Stimulated activated CD4-positive, alpha-beta T cell treated with anti-CD3 and anti-CD28 coated beads, TNF-alpha, amount 100 ng/mL, for 4 hours (primary cell): Measurements from ENCODE around the gene SAMD9.
"Not testable (repeated sequence)": the region's sequence is repeated elsewhere in the genome, so short reads cannot be mapped to it uniquely, and the experiment has no call there.

Experiments used
- DNase-seq, 3 experiments: peaks; one replicate each; pipeline ENCODE4 v3.0.0-alpha.2; 2020; ENCODE audit warnings: low read depth in 3 of 3

The SAMD9 gene

DNA sequence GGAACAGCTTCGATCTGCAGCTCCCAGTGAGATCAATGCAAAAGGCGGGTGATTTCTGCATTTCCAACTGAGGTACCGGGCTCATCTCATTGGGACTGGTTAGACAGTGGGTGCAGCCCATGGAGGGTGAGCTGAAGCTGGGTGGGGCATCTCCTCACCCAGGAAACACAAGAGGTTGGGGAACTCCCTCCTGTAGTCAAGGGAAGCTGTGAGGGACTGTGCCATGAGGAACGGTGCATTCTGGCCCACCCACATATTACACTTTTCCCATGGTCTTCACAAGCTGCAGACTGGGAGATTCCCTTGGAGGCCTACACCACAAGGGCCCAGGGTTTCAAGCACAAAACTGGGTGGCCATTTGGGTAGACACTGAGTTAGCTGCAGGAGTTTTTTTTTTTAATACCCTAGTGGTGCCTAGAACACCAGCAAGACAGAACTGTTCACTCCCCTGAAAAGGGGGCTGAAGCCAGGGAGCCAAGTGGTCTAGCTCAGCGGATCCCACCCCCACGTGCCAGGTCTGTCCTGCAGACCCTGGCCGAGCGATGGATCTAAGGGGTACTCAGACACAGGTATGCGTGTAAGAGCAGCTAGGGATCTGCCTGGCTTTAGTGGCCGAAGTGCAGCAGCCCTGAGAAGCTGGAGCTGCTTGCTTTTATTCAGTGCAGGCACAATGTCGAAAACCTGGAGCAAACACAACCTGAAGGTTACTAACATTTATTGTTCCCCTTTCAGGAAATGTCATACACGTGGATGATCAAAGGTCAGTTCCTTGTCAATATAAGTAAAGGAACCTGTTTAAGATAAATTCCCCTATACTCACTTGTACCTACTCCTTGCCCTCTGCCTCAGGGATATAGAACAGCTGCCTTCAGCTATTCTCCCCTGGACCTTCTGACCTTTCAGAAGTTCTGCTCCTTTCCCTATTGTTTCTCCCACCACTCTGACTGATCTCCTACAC, 3.1 kb upstream of the SAMD9 start:
- no peak for DNase-seq

DNA sequence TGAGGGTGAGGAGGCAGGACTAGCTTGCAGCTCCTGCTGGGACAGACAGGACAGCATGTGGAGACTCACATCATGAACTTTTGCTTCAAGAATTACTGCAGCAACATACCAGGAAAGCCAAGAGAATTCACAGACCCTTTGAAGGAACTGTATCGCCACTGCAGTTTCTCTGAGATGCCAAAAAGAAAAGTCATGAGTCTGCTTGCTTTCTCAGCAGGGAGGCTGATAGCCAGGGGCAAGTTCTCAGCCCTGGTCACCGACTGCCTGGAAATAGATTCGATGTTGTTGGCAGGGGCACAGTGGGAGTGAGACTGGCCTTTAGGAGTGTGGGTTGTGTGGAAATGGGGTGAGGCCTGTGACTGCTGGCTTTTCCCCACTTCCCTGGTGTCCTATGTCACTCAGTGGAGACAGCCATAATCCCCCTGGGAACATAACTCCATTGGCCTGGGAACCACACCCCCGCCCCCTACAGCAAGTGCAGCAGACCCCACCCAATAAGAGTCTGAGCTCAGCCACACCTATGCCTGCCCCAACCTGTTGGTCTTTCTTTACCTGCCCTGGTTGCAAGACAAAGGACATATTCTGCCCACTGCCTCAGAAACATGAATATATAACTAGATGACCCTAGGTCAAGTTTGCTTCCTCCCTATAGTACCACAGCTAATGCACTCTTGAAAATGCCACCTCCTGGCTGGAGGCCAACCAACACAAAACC, 1.6 kb upstream of the SAMD9 start:
- no peak for DNase-seq

DNA sequence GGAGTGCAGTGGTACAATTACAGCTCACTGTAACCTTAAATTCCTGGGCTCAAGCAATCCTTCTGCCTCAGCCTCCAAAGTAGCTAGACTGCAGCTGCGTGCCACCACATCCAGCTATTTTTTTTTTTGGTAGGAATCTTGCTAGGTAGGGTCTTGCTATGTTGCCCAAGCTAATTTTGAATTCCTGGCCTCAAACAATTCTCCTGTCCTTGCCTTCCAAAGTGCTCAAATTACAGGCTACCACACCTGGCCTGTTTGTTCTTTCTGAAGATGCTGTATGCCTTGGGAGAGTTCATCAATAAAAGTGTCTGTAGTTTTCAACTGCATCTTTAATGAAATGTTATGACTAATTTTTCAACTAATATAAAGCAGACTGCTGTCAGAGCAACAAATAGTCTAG, 452 bp downstream of the SAMD9 start:
- DNase-seq, result no peak

DNA sequence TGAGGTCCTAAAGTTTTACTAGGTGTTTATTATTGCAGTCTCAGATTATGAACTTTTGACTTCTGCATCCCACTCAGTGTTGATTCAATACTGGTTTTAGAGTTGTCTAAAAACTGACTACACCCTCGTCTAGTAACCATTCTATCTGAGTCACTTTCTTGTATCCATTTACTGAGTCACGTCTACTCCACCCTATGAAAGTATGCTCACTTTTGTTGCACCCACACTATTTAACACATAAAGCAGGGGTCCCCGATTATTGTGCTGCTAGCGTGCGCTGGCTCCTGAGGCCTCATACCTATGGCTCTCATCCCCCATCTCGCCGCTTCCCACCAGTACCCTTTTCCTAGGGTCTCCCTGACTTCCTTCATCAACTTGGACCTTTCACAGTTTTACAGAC, 2.0 kb downstream of the SAMD9 start:
- DNase-seq, result no peak

DNA sequence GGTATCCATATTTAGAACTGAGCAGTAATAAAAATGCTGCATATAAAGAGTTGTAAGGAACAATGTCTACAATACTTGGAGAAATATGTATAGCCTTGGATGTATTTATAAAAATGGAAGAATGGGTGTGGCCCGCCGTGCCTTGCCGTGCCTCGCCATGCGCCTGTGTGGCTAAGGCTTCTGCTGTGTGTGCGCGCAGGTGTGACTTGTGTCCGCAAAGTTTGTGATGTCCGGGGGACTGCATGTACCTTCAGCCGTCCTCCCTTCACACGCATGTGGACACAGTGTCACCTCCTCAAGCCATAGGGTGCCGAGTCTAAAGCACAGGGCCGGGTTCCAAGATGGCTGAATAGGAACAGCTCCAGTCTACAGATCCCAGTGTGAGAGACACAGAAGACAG, 9.8 kb downstream of the SAMD9 start:
- DNase-seq, result no peak

DNA sequence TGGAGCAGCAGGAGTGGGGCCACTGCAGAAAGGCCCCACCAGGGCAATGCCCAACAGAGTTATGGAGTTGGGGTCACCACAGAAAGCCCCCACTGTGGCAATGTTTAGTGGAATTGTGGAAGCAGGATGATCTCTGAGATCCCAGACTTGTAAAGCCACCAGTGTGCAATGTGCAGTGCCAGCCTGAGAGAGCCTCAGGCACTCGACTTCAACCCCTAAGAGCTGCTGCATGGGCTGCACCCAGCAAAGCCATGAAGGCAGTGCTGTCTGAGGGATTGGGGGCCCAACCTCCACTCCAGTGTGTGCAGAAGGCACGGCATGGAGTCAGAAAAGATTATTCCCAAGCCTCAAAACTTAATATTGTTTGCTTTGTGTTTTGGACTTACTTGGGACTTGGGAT, 20.4 kb downstream of the SAMD9 start:
- no peak for DNase-seq

DNA sequence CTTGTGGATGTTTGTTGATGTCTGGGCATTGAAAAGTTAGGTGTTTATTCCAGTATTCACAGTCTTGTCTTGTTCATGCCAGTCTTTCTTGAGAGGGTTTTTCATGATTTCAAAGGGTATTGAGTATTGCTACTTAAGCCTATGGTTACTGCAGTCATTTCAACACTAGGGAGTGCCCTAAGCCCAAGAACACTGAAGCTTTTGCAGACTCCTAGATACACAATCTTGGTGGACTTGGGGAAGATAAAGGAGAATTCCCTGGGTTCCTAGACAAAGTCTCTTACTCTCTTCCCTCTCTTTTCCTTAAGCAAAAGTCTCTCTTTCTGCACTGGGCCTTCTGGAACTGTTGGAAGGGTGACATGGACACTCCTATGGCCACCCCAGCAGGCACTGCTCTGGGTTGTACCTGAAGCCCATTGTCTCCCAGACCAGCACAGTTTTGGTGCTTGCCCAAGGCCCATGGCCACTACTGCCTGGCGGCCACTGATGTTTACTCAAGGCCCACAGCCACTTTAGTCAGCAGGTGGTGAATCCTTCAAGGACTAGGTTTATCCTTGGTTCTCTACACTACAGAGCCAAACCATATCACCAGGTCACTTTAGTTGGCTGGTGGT, 24.9 kb downstream of the SAMD9 start:
- no peak for DNase-seq

DNA sequence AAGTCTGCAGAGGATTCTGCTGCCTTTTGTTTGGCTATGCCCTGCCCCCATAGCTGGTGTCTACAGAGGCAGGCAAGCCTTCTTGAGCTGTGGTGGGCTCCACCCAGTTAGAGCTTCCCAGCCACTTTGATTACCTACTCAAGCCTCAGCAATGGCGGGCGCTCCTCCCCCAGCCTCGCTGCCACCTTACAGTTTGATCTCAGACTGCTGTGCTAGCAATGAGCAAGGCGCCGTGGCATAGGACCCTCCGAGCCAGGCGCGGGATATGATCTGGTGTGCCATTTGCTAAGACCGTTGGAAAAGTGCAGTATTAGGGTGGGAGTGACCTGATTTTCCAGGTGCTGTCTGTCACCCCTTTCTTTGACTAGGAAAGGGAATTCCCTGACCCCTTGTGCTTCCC, 44.4 kb downstream of the SAMD9 start:
- not testable (repeated sequence) for DNase-seq

DNA sequence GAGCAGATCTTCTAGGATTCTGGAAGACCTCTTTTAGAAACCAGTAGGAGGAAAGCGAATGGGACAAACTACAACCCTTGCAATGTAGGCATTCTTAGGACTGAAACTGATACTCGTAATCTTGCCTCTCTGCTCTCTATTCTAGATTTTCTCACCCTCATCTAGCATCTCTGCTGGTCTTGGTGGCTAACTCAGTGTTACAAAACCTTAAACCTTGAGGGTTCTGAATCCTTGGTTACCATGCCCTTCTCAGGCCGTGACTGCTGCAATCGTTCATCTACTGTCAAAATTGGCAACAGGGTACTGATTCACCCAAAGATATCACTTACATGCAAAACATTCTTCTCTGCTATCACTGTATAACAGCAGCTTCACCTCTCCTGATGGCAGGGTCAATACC, 55.2 kb downstream of the SAMD9 start:
- DNase-seq, result no peak

DNA sequence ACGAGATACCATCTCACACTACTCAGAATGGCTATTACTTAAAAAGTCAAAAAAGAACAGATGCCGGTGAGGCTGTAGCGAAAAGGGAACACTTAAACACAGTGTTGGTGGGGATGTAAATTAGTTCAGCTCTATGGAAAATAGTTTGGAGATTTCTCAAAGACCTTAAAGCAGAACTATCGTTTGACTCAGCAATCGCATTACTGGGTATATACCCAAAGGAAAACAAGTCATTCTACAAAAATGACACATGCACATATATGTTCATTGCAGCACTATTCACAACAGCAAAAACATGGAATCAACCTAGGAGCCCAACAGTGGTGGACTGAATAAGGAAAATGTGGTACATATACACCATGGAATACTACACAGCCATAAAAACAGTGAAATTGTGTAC, 56.9 kb downstream of the SAMD9 start:
- DNase-seq, result no peak

DNA sequence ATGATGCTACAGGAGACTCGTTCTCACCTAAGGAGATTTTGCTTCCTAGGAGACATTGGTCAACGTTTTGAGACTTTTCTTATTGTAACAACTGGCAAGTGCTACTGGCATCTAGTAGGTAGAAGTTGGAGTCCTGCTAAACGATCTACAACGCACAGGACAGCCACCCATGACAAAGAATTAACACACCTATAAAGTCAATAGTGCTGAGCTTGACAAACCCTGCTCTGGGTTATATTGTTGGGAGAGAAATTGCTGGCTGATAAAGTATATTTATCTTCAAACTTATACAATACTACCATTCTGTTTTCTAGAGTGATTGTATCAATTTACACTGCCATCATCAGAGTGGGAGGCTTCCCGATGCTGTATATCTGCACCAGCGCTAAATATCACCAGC, 57.8 kb downstream of the SAMD9 start:
- no peak for DNase-seq

DNA sequence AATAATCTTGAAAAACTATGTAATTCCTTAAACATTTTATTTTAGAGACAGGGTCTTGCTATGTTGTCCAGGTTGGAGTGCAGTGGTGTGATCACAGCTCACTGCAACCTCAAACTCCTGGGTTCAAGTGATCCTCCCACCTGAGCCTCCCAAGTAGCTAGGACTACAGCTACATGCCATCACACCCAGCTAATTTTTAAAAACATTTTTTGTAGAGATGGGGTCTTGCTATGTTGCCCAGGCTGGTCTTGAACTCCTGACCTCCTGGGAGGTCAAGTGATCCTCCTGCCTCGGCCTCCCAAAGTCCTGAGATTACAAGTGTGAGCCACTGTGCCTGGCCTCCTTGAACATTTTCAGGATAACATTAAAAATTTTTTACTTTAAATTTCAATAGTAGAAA, 61.2 kb downstream of the SAMD9 start:
- not testable (repeated sequence) for DNase-seq

DNA sequence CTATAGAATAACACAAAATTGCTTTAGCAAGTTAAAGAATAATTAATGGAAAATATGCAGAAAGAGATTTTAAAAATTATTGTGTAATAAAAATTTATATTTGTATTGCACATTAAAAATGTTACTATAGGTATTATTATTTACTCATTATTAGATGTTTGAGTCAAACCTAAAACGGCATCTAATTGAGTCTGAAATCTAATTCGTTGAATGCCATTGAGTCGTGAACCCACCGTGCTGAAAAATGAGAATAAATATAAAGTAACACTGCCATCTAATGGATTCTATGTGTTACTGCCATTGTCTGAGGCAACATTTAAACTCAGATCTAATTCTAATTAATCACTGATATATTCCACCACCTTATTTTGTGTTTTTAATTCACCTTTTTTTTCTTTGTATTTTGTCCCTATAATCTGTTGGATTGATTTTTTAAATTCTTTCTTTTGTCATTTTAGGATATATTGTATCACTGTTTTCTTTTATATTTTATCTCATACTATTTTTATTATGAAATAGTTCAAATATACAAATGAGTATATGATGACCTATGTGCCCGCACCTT, 62.2 kb downstream of the SAMD9 start:
- DNase-seq, result no peak

DNA sequence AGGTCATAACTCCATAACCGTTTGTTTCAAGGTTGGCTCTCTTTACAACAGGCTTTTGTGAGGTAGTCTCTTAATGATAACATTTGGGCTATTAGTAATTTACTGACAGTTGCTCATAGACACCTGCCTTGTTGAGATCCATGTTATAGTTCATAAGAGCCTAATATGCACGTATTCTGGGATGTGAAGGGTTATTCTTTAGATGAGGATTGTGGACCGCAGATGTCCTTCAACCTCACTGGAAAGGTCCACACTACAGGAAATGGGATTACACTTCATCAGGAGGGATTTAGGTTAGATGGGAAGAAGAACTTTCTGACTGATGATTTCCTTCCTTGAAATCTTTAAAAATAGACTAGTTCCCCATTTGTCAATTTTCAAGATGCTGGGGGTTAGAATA, 62.8 kb downstream of the SAMD9 start:
- no peak for DNase-seq

DNA sequence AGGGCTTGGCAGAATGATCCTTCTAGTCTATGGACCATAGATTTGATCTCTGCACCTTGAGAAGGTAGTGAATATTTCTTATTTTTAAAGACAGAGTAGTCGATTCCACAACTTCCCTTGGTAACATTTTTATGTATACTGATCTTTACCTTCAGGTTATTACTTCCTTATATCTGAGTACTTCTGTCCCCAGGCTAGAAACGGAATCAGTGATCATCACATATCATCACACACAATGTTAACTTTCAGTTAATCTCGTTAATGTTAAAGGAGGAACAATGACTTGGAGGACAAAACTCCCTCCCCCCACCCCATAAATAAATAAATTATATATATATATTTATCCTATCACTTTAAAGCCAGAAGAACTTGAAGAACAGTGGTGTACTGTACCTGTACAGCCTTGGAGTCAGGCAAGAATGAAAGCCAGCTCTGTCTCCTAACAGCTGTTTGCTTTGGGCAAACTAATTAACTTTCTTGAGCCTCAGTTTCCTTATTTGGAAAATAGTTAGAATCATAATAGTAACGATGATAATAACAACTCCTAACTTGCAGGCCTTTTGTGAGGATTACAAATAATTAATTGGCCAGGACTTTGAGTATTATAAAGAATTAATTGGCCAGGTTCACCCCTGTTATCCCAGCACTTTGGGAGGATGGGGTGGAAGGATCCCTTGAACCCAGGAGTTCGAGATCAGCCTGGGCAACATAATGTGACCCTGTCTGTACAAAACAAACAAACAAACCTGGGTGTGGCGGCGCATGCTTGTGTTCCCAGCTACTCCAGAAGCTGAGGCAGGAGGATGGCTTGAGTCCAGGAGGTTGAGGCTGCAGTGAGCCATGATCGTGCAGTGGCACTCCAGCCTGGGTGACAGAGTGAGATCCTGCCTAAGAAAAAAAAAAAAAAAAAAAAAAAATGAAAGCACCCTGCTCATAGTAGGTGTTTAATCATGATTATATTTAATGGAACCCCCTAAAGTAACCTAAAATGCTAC, 63.5 kb downstream of the SAMD9 start:
- DNase-seq, result no peak

DNA sequence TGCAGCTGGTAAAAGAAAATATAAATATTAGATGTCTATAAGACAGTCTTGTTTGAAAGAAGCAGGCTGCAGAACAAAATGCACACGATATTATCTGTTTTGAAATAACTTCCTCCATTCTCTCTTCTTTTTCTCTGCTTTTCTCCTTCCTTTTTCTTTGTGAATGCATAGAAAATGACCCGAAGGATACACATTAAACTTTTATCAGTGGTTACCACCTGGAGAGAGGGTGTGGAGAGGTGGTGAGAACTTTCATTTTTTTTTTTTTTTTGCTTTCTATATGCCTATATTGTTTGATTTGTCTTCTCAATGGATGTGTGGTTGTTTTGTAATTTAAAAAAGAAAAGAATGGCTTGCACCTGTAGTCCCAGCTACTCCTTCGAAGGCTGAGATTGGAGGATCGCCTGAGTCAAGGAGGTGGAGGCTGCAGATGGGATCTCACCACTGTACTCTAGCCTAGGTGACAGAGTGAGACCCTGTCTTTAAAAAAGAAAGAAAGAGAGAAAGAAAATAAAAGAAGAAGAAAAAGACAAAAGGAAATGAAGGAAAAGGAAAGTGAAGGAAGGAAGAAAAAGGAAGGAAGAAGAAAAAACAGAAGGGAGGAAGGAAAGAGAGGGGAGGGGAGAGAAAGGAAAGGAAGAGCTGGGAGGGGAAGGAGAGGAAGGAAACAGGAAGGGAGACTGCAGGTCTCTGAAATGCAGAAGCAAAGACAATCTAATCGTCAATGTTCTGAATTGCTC, 64.4 kb downstream of the SAMD9 start:
- DNase-seq, result no peak

DNA sequence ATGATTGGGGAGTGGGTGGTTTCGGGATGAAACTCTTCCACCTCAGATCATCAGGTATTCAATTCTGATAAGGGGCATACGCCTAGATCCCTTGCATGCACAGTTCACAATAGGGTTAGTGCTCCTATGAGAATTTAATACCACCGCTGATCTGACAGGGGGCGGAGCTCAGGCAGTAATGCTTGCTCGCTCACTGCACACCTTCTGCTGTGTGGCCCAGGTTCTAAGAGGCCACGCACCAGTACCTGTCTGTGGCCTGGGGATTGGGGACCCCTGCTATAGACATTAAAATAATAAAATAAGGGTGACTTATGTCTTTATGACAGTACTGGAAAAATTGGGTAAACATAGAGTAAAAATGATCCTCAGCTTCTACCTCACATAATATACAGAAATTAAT, 66.1 kb downstream of the SAMD9 start:
- no peak for DNase-seq
